ENCODE data around the gene PTCD1. TPM values are rescaled to one million over a fixed set of nuclear protein-coding genes. Genes with fewer than 3 reads are reported as not detected.
A peak's percentile ranks its signal among the peaks of the same experiment; 100 is the strongest.

The PTCD1 gene
- total and polyA plus RNA-seq, 9 of the 15 experiments (the other 6 are each of a cell fraction or from before 2014, with no cell fraction given), result 0.46 to 17.1 (median 6.2) TPM

- no peak for TF ChIP-seq ZNF277 (CRISPR knock-in tag; IDR thresholded peaks at IDR 0.05; ENCODE audit: borderline replicate concordance)
- no peak for TF ChIP-seq CHD2 (IDR thresholded peaks at IDR 0.05; ENCODE audit: low read depth, low read length)
- TF ChIP-seq HNRNPL (IDR thresholded peaks at IDR 0.05; ENCODE audit: low read depth, low read length), result peak; percentile 47; the same call in 1 of the 2 replicates
- no peak for TF ChIP-seq SMAD1 (IDR thresholded peaks at IDR 0.05; ENCODE audit: low read depth, low read length, partially characterized antibody)
- no peak for TF ChIP-seq TSHZ1 (CRISPR knock-in tag; IDR thresholded peaks at IDR 0.05)
- no peak; the same call in 1 of the 2 replicates for TF ChIP-seq GABPB1 (CRISPR knock-in tag; IDR thresholded peaks at IDR 0.05)
- TF ChIP-seq NELFE (IDR thresholded peaks at IDR 0.05; ENCODE audit: insufficient read depth, insufficient read length), result no peak
- no peak for TF ChIP-seq POLR2H (tag; IDR thresholded peaks at IDR 0.05; ENCODE audit: low read depth)
- TF ChIP-seq ZNF398 (CRISPR knock-in tag; IDR thresholded peaks at IDR 0.05), result no peak
- no peak for TF ChIP-seq FOSL1 (tag; conservative IDR thresholded peaks at IDR 0.05)
- no peak for TF ChIP-seq SMAD2 (IDR thresholded peaks at IDR 0.05; ENCODE audit: low read depth, low read length)
- no peak for TF ChIP-seq ZFP36 (IDR thresholded peaks at IDR 0.05; ENCODE audit: low read depth, low read length, partially characterized antibody)
- no peak for TF ChIP-seq STAT5A (IDR thresholded peaks at IDR 0.05; ENCODE audit: borderline replicate concordance, low read length)
- TF ChIP-seq MTA3 (IDR thresholded peaks at IDR 0.05; ENCODE audit: borderline replicate concordance), result no peak
- TF ChIP-seq ZNF239 (CRISPR knock-in tag; IDR thresholded peaks at IDR 0.05), result no peak
- no peak for TF ChIP-seq FUS (optimal IDR thresholded peaks at IDR 0.05; ENCODE audit: low read depth, low read length)
- no peak for TF ChIP-seq PTRF (tag; IDR thresholded peaks at IDR 0.05)
- TF ChIP-seq GABPA (tag; conservative IDR thresholded peaks at IDR 0.05; ENCODE audit: low read depth), result peak; percentile 72
- TF ChIP-seq KAT7 (CRISPR knock-in tag; IDR thresholded peaks at IDR 0.05; ENCODE audit: borderline replicate concordance), result no peak
- TF ChIP-seq NCOA2 (IDR thresholded peaks at IDR 0.05; ENCODE audit: partially characterized antibody in 2 of 2), result no peak
- no peak for TF ChIP-seq ADNP (tag; IDR thresholded peaks at IDR 0.05)
- peak; percentile 38; the same call in 1 of the 2 replicates for TF ChIP-seq SMAD4 (CRISPR knock-in tag; conservative IDR thresholded peaks at IDR 0.05)
Observed at GRCh38 chr7:99375070-99375807, 63.4 kb downstream of the PTCD1 start (continued).
